WTC11 (cell line): ENCODE results near the gene RNF149. TPM values are rescaled to one million over a fixed set of nuclear protein-coding genes. Genes with fewer than 3 reads are reported as not detected.

ENCODE experiments used
- ATAC-seq: fragments of 200-7000 bp; cut with Tn5 transposase; 2 replicates; pipeline ENCODE4 v1.10.0; 2021; ENCODE audit warnings: mild to moderate bottlenecking, moderate library complexity
- CTCF ChIA-PET: fragments of 300-600 bp; sonication (Branson Sonifier 250); formaldehyde crosslinking; loops from one replicate; lab custom pipeline; 2021; ENCODE audit warnings: antibody characterized with exemption; lab: Charles Lee
- POLR2A ChIA-PET: fragments of 350-600 bp; sonication (Branson Sonifier 250); formaldehyde crosslinking; loops from one replicate; lab custom pipeline; 2021; ENCODE audit warnings: antibody characterized with exemption; lab: Charles Lee
- DNase-seq: peaks from one replicate; pipeline ENCODE4 v3.0.0; 2021; ENCODE audit warnings: low spot score
- H3K27ac Mint-ChIP-seq: 2 replicates; pipeline ENCODE4 v1.8.0; 2021; ENCODE audit warnings: mixed read lengths
- H3K27me3 Mint-ChIP-seq: 2 replicates; pipeline ENCODE4 v1.8.0; 2021; ENCODE audit warnings: low read depth, mild to moderate bottlenecking, moderate library complexity, mixed read lengths
- H3K36me3 Mint-ChIP-seq: 2 replicates; pipeline ENCODE4 v1.8.0; 2021; ENCODE audit warnings: mixed read lengths
- H3K4me1 Mint-ChIP-seq: 2 replicates; pipeline ENCODE4 v1.8.0; 2022; ENCODE audit warnings: mixed read lengths
- H3K4me3 Mint-ChIP-seq: 2 replicates; pipeline ENCODE4 v1.8.0; 2021; ENCODE audit warnings: mild to moderate bottlenecking, moderate library complexity, mixed read lengths
- H3K9me3 Mint-ChIP-seq: 2 replicates; pipeline ENCODE4 v1.8.0; 2021; ENCODE audit warnings: mixed read lengths
- E2F5 ChIP-seq: sonication (generic); formaldehyde crosslinking; IDR thresholded peaks from 2 replicates; pipeline ENCODE4 v1.8.1; 2022; ENCODE audit warnings: mild to moderate bottlenecking, moderate library complexity, missing genetic modification reagents
- FOXK1 ChIP-seq: sonication (generic); formaldehyde crosslinking; IDR thresholded peaks from 2 replicates; pipeline ENCODE4 v1.8.0; 2022; ENCODE audit warnings: mild to moderate bottlenecking, moderate library complexity, missing genetic modification reagents
- FOXP4 ChIP-seq: sonication (generic); formaldehyde crosslinking; IDR thresholded peaks from 2 replicates; pipeline ENCODE4 v1.8.0; 2022; ENCODE audit warnings: mild to moderate bottlenecking, missing genetic modification reagents
- HMGA2 ChIP-seq: fragments of 250-450 bp; sonication (Bioruptor Pico); IDR thresholded peaks from 2 replicates; pipeline ENCODE4 v1.4.0; 2021; ENCODE audit warnings: mild to moderate bottlenecking, moderate library complexity
- MXD4 ChIP-seq: fragments of 250-450 bp; sonication (Bioruptor Pico); IDR thresholded peaks from 2 replicates; pipeline ENCODE4 v1.8.0; 2021; ENCODE audit warnings: mild to moderate bottlenecking, moderate library complexity, borderline replicate concordance
- NFYB ChIP-seq: sonication (generic); formaldehyde crosslinking; conservative IDR thresholded peaks from 2 replicates; pipeline ENCODE4 v1.8.0; 2022; ENCODE audit warnings: low read depth, missing genetic modification reagents
- PRRX2 ChIP-seq: fragments of 250-450 bp; sonication (Bioruptor Pico); IDR thresholded peaks from 2 replicates; pipeline ENCODE4 v1.8.0; 2021; ENCODE audit warnings: mild to moderate bottlenecking
- TEAD4 ChIP-seq: sonication (generic); formaldehyde crosslinking; IDR thresholded peaks from 2 replicates; pipeline ENCODE4 v1.8.0; 2022; ENCODE audit warnings: mild to moderate bottlenecking, missing genetic modification reagents
- USF2 ChIP-seq: sonication (generic); formaldehyde crosslinking; IDR thresholded peaks from 2 replicates; pipeline ENCODE4 v1.8.1; 2023; ENCODE audit warnings: mild to moderate bottlenecking, missing genetic modification reagents, moderate library complexity
- ZNF121 ChIP-seq: sonication (generic); formaldehyde crosslinking; IDR thresholded peaks from 2 replicates; pipeline ENCODE4 v1.8.0; 2023; ENCODE audit warnings: missing genetic modification reagents
- ZNF138 ChIP-seq: sonication (generic); formaldehyde crosslinking; conservative IDR thresholded peaks from 2 replicates; pipeline ENCODE4 v1.8.1; 2022; ENCODE audit warnings: mild to moderate bottlenecking, moderate library complexity, missing genetic modification reagents
- ZNF263 ChIP-seq: sonication (generic); formaldehyde crosslinking; IDR thresholded peaks from 2 replicates; pipeline ENCODE4 v1.8.1; 2022; ENCODE audit warnings: low read depth, mild to moderate bottlenecking, moderate library complexity, missing genetic modification reagents
- ZNF416 ChIP-seq: fragments of 250-450 bp; sonication (Bioruptor Pico); IDR thresholded peaks from 2 replicates; pipeline ENCODE4 v1.9.0; 2021; ENCODE audit warnings: mild to moderate bottlenecking, inconsistent platforms
- ZNF671 ChIP-seq: fragments of 250-450 bp; sonication (Bioruptor Pico); IDR thresholded peaks from 2 replicates; pipeline ENCODE4 v1.8.0; 2021; ENCODE audit warnings: mild to moderate bottlenecking
- ZSCAN18 ChIP-seq: fragments of 250-450 bp; sonication (Bioruptor Pico); IDR thresholded peaks from 2 replicates; pipeline ENCODE4 v2.1.2; 2022; ENCODE audit warnings: mild to moderate bottlenecking, moderate library complexity
- total RNA-seq: library from RNA; stranded (reverse); gene quantifications from 3 replicates; pipeline ENCODE4 v1.2.3, GENCODE V29; 2021
- TF ChIP-seq, protein P1 (sequence below): fragments of 250-450 bp; sonication (Bioruptor Pico); IDR thresholded peaks from 2 replicates; pipeline ENCODE4 v1.9.0; 2021; ENCODE audit warnings: mild to moderate bottlenecking, borderline replicate concordance
- TF ChIP-seq, protein P2 (sequence below): sonication (generic); formaldehyde crosslinking; IDR thresholded peaks from 2 replicates; pipeline ENCODE4 v1.8.1; 2023; ENCODE audit warnings: mild to moderate bottlenecking, missing genetic modification reagents
- TF ChIP-seq, protein P3 (sequence below): sonication (generic); formaldehyde crosslinking; IDR thresholded peaks from 2 replicates; pipeline ENCODE4 v1.8.1; 2022; ENCODE audit warnings: low read depth, missing genetic modification reagents, borderline replicate concordance
- TF ChIP-seq, protein P4 (sequence below): sonication (generic); formaldehyde crosslinking; IDR thresholded peaks from 2 replicates; pipeline ENCODE4 v1.8.0; 2022; ENCODE audit warnings: mild to moderate bottlenecking, missing genetic modification reagents
- TF ChIP-seq, protein P5 (sequence below): fragments of 250-450 bp; sonication (Bioruptor Pico); conservative IDR thresholded peaks from 2 replicates; pipeline ENCODE4 v1.9.0; 2021; ENCODE audit warnings: mild to moderate bottlenecking

Gene RNF149
- total RNA-seq, 1 experiment from 2014 or later: 25.6 TPM

GRCh38 chr2:101277111-101277510 is 31.4 kb downstream of the RNF149 start:
- H3K4me1 Mint-ChIP-seq: no peaks in the 10 kb centered on the region
- 0 out of 2 replicates have a peak, but pooled peaks have one; percentile 16 for ATAC-seq
- POLR2A ChIA-PET: no interaction called here
- no peaks in the 10 kb centered on the region for H3K9me3 Mint-ChIP-seq
- TF ChIP-seq FOXK1 (no peak), MXD4 (CRISPR knock-in tag) (no peak), TEAD4 (CRISPR knock-in tag) (no peak), ZNF671 (CRISPR knock-in tag) (no peak), ZNF138 (no peak)
- TF ChIP-seq, protein P1, sequence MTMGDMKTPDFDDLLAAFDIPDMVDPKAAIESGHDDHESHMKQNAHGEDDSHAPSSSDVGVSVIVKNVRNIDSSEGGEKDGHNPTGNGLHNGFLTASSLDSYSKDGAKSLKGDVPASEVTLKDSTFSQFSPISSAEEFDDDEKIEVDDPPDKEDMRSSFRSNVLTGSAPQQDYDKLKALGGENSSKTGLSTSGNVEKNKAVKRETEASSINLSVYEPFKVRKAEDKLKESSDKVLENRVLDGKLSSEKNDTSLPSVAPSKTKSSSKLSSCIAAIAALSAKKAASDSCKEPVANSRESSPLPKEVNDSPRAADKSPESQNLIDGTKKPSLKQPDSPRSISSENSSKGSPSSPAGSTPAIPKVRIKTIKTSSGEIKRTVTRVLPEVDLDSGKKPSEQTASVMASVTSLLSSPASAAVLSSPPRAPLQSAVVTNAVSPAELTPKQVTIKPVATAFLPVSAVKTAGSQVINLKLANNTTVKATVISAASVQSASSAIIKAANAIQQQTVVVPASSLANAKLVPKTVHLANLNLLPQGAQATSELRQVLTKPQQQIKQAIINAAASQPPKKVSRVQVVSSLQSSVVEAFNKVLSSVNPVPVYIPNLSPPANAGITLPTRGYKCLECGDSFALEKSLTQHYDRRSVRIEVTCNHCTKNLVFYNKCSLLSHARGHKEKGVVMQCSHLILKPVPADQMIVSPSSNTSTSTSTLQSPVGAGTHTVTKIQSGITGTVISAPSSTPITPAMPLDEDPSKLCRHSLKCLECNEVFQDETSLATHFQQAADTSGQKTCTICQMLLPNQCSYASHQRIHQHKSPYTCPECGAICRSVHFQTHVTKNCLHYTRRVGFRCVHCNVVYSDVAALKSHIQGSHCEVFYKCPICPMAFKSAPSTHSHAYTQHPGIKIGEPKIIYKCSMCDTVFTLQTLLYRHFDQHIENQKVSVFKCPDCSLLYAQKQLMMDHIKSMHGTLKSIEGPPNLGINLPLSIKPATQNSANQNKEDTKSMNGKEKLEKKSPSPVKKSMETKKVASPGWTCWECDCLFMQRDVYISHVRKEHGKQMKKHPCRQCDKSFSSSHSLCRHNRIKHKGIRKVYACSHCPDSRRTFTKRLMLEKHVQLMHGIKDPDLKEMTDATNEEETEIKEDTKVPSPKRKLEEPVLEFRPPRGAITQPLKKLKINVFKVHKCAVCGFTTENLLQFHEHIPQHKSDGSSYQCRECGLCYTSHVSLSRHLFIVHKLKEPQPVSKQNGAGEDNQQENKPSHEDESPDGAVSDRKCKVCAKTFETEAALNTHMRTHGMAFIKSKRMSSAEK (CRISPR knock-in tag): no peak
- TF ChIP-seq, protein P2, sequence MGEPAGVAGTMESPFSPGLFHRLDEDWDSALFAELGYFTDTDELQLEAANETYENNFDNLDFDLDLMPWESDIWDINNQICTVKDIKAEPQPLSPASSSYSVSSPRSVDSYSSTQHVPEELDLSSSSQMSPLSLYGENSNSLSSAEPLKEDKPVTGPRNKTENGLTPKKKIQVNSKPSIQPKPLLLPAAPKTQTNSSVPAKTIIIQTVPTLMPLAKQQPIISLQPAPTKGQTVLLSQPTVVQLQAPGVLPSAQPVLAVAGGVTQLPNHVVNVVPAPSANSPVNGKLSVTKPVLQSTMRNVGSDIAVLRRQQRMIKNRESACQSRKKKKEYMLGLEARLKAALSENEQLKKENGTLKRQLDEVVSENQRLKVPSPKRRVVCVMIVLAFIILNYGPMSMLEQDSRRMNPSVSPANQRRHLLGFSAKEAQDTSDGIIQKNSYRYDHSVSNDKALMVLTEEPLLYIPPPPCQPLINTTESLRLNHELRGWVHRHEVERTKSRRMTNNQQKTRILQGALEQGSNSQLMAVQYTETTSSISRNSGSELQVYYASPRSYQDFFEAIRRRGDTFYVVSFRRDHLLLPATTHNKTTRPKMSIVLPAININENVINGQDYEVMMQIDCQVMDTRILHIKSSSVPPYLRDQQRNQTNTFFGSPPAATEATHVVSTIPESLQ (CRISPR knock-in tag): no peak
- TF ChIP-seq, all 79 proteins: peak for 0
- no peaks in the 10 kb centered on the region for H3K27me3 Mint-ChIP-seq
- H3K27ac Mint-ChIP-seq: no peak overlapping the region
- H3K4me3 Mint-ChIP-seq: no peak overlapping the region
- peaks cover 57% of the 10 kb centered on the region for H3K36me3 Mint-ChIP-seq
- DNase-seq: no peak
- CTCF ChIA-PET: interaction anchor here (0.6 to 1.7 kb wide), 6 partner anchors 59 to 264 kb away, joined by 3 to 10 read pairs (median 3); partner anchors contain the start of gene CREG2

- DNase-seq (no peak), ATAC-seq (no peak)
- Mint-ChIP-seq H3K27ac (no peak overlapping the region), H3K4me1 (no peaks in the 10 kb centered on the region), H3K4me3 (no peak overlapping the region), H3K27me3 (no peaks in the 10 kb centered on the region), H3K36me3 (peaks cover 48% of the 10 kb centered on the region), H3K9me3 (no peaks in the 10 kb centered on the region)
- ChIA-PET CTCF (no interaction called here), POLR2A (no interaction called here)
- no peak for TF ChIP-seq HMGA2 (CRISPR knock-in tag)
- no peak for TF ChIP-seq ZNF416
- no peak for TF ChIP-seq NFYB (CRISPR knock-in tag)
- TF ChIP-seq, protein P3, sequence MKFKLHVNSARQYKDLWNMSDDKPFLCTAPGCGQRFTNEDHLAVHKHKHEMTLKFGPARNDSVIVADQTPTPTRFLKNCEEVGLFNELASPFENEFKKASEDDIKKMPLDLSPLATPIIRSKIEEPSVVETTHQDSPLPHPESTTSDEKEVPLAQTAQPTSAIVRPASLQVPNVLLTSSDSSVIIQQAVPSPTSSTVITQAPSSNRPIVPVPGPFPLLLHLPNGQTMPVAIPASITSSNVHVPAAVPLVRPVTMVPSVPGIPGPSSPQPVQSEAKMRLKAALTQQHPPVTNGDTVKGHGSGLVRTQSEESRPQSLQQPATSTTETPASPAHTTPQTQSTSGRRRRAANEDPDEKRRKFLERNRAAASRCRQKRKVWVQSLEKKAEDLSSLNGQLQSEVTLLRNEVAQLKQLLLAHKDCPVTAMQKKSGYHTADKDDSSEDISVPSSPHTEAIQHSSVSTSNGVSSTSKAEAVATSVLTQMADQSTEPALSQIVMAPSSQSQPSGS (CRISPR knock-in tag): no peak
- TF ChIP-seq, protein P4, sequence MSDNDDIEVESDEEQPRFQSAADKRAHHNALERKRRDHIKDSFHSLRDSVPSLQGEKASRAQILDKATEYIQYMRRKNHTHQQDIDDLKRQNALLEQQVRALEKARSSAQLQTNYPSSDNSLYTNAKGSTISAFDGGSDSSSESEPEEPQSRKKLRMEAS (CRISPR knock-in tag): no peak
- no peak for TF ChIP-seq USF2 (CRISPR knock-in tag)
- TF ChIP-seq ZSCAN18 (CRISPR knock-in tag): no peak
- no peak for TF ChIP-seq ZNF263
- TF ChIP-seq PRRX2: no peak
- no peak for TF ChIP-seq ZNF121 (CRISPR knock-in tag)
- no peak for TF ChIP-seq FOXP4 (CRISPR knock-in tag)
- TF ChIP-seq E2F5: no peak
- TF ChIP-seq, protein P5, sequence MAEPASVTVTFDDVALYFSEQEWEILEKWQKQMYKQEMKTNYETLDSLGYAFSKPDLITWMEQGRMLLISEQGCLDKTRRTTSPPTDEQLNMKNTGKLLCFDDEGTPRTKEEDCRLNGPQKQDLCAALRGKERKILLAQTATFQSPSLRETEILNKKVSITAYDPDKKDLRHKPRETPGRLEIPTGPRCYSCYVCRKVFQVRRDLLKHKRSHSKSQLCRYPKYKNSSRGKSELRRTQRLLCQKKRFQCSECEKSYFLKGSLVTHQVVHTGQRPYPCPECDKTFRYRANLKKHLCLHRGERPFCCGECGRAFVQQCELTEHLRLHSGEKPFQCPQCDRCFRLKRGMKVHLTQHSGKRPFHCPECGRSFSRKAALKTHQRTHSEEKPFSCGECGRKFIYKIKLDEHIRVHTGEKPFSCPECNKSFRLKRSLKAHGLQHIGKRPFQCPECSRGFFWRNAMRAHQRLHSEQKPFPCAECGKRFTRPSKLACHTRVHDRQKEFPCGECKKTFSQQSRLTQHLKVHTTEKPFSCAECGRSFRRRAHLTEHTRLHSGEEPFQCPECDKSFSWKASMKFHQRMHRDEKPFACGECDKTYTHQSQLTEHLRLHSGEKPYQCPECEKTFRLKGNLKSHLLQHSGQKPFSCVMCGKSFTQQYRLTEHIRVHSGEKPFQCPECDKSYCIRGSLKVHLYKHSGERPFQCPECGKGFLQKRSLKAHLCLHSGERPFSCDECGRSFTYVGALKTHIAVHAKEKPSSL (CRISPR knock-in tag): no peak
These were observed 34.4 kb downstream of the RNF149 start for GRCh38 chr2:101274142-101274541.
